K562 (cell line): ENCODE results near the gene TMEM203. TPM values are rescaled to one million over a fixed set of nuclear protein-coding genes. Genes with fewer than 3 reads are reported as not detected.

Experiments used
- BCLAF1 ChIP-seq, 2 experiments: fragments of 450-650 bp in 1 of 2; IDR thresholded peaks; 2 replicates each; pipeline ENCODE4 v1.6.1; 2011 to 2017; ENCODE audit warnings: low read depth in 2 of 2, antibody characterized with exemption in 1 of 2, borderline replicate concordance in 1 of 2, low read length in 1 of 2, mild to moderate bottlenecking in 1 of 2, mixed read lengths in 1 of 2; ENCODE audit not compliant: control insufficient read depth in 1 of 2
- BDP1 ChIP-seq: IDR thresholded peaks from 3 replicates; pipeline ENCODE4 v1.6.1; 2011; ENCODE audit not compliant: insufficient read length, insufficient read depth
- BRCA1 ChIP-seq, 2 experiments: fragments of 450-650 bp in 1 of 2; sonication (generic) in 1 of 2; formaldehyde crosslinking in 1 of 2; IDR thresholded peaks; 2 replicates each; pipeline versions ENCODE4 v1.5.0 to v1.6.1; 2017 to 2020; ENCODE audit warnings: mild to moderate bottlenecking in 1 of 2, missing genetic modification reagents in 1 of 2
- CBX2 ChIP-seq: fragments of 200-600 bp; sonication (generic); IDR thresholded peaks from one replicate; pipeline ENCODE4 v1.6.1; 2012; ENCODE audit warnings: mild to moderate bottlenecking, low read length, inconsistent platforms; ENCODE audit not compliant: insufficient read depth, poor library complexity, severe bottlenecking
- CREB3 ChIP-seq: fragments of 450-650 bp; conservative IDR thresholded peaks from 2 replicates; pipeline ENCODE4 v1.6.1; 2016; ENCODE audit warnings: missing genetic modification characterization, low read depth, mild to moderate bottlenecking, missing compliant biosample characterization, moderate library complexity
- ETS1 ChIP-seq: conservative IDR thresholded peaks from 2 replicates; pipeline ENCODE4 v1.6.1; 2011; ENCODE audit warnings: low read depth, mild to moderate bottlenecking, low read length; ENCODE audit not compliant: control insufficient read depth
- HDAC8 ChIP-seq: fragments of 450-650 bp; IDR thresholded peaks from 2 replicates; pipeline ENCODE4 v1.6.1; 2016; ENCODE audit warnings: mild to moderate bottlenecking, missing genetic modification characterization, moderate library complexity, missing compliant biosample characterization
- L3MBTL2 ChIP-seq: fragments of 450-650 bp; IDR thresholded peaks from 2 replicates; pipeline ENCODE4 v1.6.1; 2016; ENCODE audit warnings: mild to moderate bottlenecking, moderate library complexity
- MCM5 ChIP-seq: fragments of 450-650 bp; IDR thresholded peaks from 2 replicates; pipeline ENCODE4 v1.6.1; 2016; ENCODE audit warnings: low read depth
- MTA1 ChIP-seq: fragments of 450-650 bp; IDR thresholded peaks from 2 replicates; pipeline ENCODE4 v1.6.1; 2017; ENCODE audit warnings: borderline replicate concordance
- NCOR1 ChIP-seq: fragments of 450-650 bp; IDR thresholded peaks from 2 replicates; pipeline ENCODE4 v1.6.1; 2016; ENCODE audit warnings: mild to moderate bottlenecking, moderate library complexity
- POLR2G ChIP-seq: fragments of 200-400 bp; formaldehyde crosslinking; IDR thresholded peaks from 2 replicates; pipeline ENCODE4 v1.6.1; 2017; ENCODE audit warnings: low read depth, mild to moderate bottlenecking, antibody characterized with exemption, low read length, moderate library complexity
- PTRF ChIP-seq: fragments of 450-650 bp; IDR thresholded peaks from 2 replicates; pipeline ENCODE4 v1.6.1; 2016; ENCODE audit warnings: mild to moderate bottlenecking, missing genetic modification characterization, missing compliant biosample characterization
- RBM25 ChIP-seq: fragments of 200-400 bp; formaldehyde crosslinking; IDR thresholded peaks from 2 replicates; pipeline ENCODE4 v1.6.1; 2018; ENCODE audit warnings: low read length, low read depth, moderate library complexity; ENCODE audit not compliant: severe bottlenecking
- SRSF1 ChIP-seq: fragments of 200-400 bp; formaldehyde crosslinking; IDR thresholded peaks from 2 replicates; pipeline ENCODE4 v1.6.1; 2017; ENCODE audit warnings: mild to moderate bottlenecking, low read depth, low read length, moderate library complexity
- TOE1 ChIP-seq, 2 experiments: fragments of 450-650 bp in 1 of 2; sonication (generic) in 1 of 2; formaldehyde crosslinking in 1 of 2; IDR thresholded peaks; 2 replicates each; pipeline versions ENCODE4 v1.7.1 to v1.8.0; 2016 to 2022; ENCODE audit warnings: borderline replicate concordance in 2 of 2, mild to moderate bottlenecking in 2 of 2, antibody characterized with exemption in 1 of 2, inconsistent platforms in 1 of 2, low read depth in 1 of 2, missing genetic modification reagents in 1 of 2, moderate library complexity in 1 of 2
- YBX1 ChIP-seq: fragments of 450-650 bp; IDR thresholded peaks from 2 replicates; pipeline ENCODE4 v1.7.1; 2016; ENCODE audit warnings: mild to moderate bottlenecking
- ZKSCAN1 ChIP-seq: fragments of 150-350 bp; IDR thresholded peaks from 2 replicates; pipeline ENCODE4 v1.6.1; 2016; ENCODE audit warnings: low read depth, low read length
- ZNF408 ChIP-seq: fragments of 250-450 bp; sonication (Bioruptor Pico); IDR thresholded peaks from 2 replicates; pipeline ENCODE4 v1.4.0; 2020; ENCODE audit warnings: low read depth, mild to moderate bottlenecking, moderate library complexity
- ZNF584 ChIP-seq: fragments of 200-800 bp; sonication (Bioruptor generic); IDR thresholded peaks from 2 replicates; pipeline ENCODE4 v1.6.1; 2016; ENCODE audit warnings: low read depth, mild to moderate bottlenecking, missing genetic modification characterization, missing compliant biosample characterization
- ZNF696 ChIP-seq: fragments of 250-450 bp; sonication (Bioruptor Pico); conservative IDR thresholded peaks from 2 replicates; pipeline ENCODE4 v1.4.0; 2020; ENCODE audit warnings: mild to moderate bottlenecking, moderate library complexity
- polyA plus RNA-seq, 8 experiments: library from polyadenylated mRNA; depleted of rRNA in 4 of 8; stranded (reverse) in 5 of 8; unstranded in 3 of 8; fragments of >200 nt; fragmentation: Nextera tagmentation in 2 of 8; fragmentation: Illumina TruSeq in 1 of 8; extraction: Ambion mirVana in 2 of 8; extraction: Trizol in 1 of 8; gene quantifications; 2 replicates each; pipeline versions ENCODE4 v1.2.1 to v1.2.3, GENCODE V29; 2011 to 2014; ENCODE audit warnings: inconsistent platforms in 1 of 8, missing spikeins in 1 of 8
- total RNA-seq, 7 experiments: library from RNA; depleted of rRNA in 6 of 7; stranded (reverse); fragments of >200 nt in 6 of 7; fragmentation: Illumina TruSeq in 2 of 7; extraction: Trizol in 2 of 7; gene quantifications; 2 replicates each; pipeline versions ENCODE4 v1.2.1 to v1.2.3, GENCODE V29; 2011 to 2021; ENCODE audit warnings: low replicate concordance in 1 of 7

Gene TMEM203
- total and polyA plus RNA-seq, 9 of the 15 experiments (the other 6 are each of a cell fraction or from before 2014, with no cell fraction given) = 8.8 to 59.5 (median 37.6) TPM

- TF ChIP-seq CREB3 (tag) = 0 out of 2 replicates have a peak, but pooled peaks have one; percentile 72
- no peak for TF ChIP-seq ZNF696 (CRISPR knock-in tag)
- TF ChIP-seq ETS1 = peak; percentile 52; the same call in 1 of the 2 replicates
- no peak for TF ChIP-seq CBX2
- no peak for TF ChIP-seq SRSF1
- peak; percentile 70 for TF ChIP-seq NCOR1
- no peak for TF ChIP-seq PTRF (tag)
- TF ChIP-seq ZKSCAN1 = 0 out of 2 replicates have a peak, but pooled peaks have one; percentile 57
- no peak for TF ChIP-seq BRCA1 (IDR thresholded peaks at IDR 0.05)
- no peak for TF ChIP-seq BRCA1 (CRISPR knock-in tag; IDR thresholded peaks at IDR 0.05)
- TF ChIP-seq L3MBTL2 = no peak
- no peak for TF ChIP-seq BDP1
- TF ChIP-seq BCLAF1 (IDR thresholded peaks at IDR 0.05; ENCODE audit: borderline replicate concordance in 1 of 2, control insufficient read depth in 1 of 2, low read depth in 2 of 2, low read length in 1 of 2) = no peak
- no peak for TF ChIP-seq ZNF408 (CRISPR knock-in tag)
- 0 out of 2 replicates have a peak, but pooled peaks have one; percentile 44 for TF ChIP-seq TOE1 (IDR thresholded peaks at IDR 0.05; ENCODE audit: borderline replicate concordance)
- TF ChIP-seq TOE1 (CRISPR knock-in tag; IDR thresholded peaks at IDR 0.05; ENCODE audit: borderline replicate concordance, low read depth) = peak; percentile 81; the same call in 1 of the 2 replicates
- no peak for TF ChIP-seq ZNF584 (CRISPR knock-in tag)
- TF ChIP-seq MTA1 = peak; percentile 66; the same call in 1 of the 2 replicates
- TF ChIP-seq RBM25 = no peak
- TF ChIP-seq YBX1 = no peak
- TF ChIP-seq HDAC8 (tag) = peak; percentile 58; the same call in 1 of the 2 replicates
- no peak for TF ChIP-seq MCM5
- peak; percentile 80 for TF ChIP-seq POLR2G
These were observed 13.4 kb upstream of the TMEM203 start (continued) for GRCh38 chr9:137218754-137219271.
